ENCODE data around the gene C16orf78.

The C16orf78 gene

GRCh38 chr16:49369651-49370611 lies 3.7 kb upstream of the C16orf78 start:
- TF ChIP-seq REST (IDR thresholded peaks at IDR 0.05; ENCODE audit: insufficient replicate concordance, low read depth): no peak
- TF ChIP-seq GABPA (IDR thresholded peaks at IDR 0.05; ENCODE audit: low read depth): no peak
- no peak for TF ChIP-seq SPI1 (IDR thresholded peaks at IDR 0.05; ENCODE audit: borderline replicate concordance, low read depth)
- no peak for TF ChIP-seq POLR2AphosphoS5 (IDR thresholded peaks at IDR 0.05; ENCODE audit: low read depth)
- TF ChIP-seq CTCF (IDR thresholded peaks at IDR 0.05; ENCODE audit: insufficient read depth, low read length): no peak
- no peaks in the 10 kb centered on the region for H3K27me3 ChIP-seq (ENCODE audit: insufficient read depth, poor library complexity, severe bottlenecking)
- no peak for DNase-seq (ENCODE audit: low read depth in 1 of 2, low spot score in 1 of 2)
- no peak overlapping the region for H3K4me3 ChIP-seq (replicated peaks; ENCODE audit: insufficient read depth, low read length)
- no peak overlapping the region for H3K27ac ChIP-seq (replicated peaks)

GRCh38 chr16:49376206-49376605 lies 2.6 kb downstream of the C16orf78 start:
- no peak for DNase-seq (ENCODE audit: low read depth in 1 of 2, low spot score in 1 of 2)
- no peak overlapping the region for H3K4me3 ChIP-seq (replicated peaks; ENCODE audit: insufficient read depth, low read length)
- H3K27ac ChIP-seq (replicated peaks): no peak overlapping the region
- TF ChIP-seq POLR2AphosphoS5 (IDR thresholded peaks at IDR 0.05; ENCODE audit: low read depth): no peak
- no peak for TF ChIP-seq CTCF (IDR thresholded peaks at IDR 0.05; ENCODE audit: insufficient read depth, low read length)
- no peak for TF ChIP-seq GABPA (IDR thresholded peaks at IDR 0.05; ENCODE audit: low read depth)
- TF ChIP-seq REST (IDR thresholded peaks at IDR 0.05; ENCODE audit: insufficient replicate concordance, low read depth): no peak
- no peak for TF ChIP-seq SPI1 (IDR thresholded peaks at IDR 0.05; ENCODE audit: borderline replicate concordance, low read depth)
- no peaks in the 10 kb centered on the region for H3K27me3 ChIP-seq (ENCODE audit: insufficient read depth, poor library complexity, severe bottlenecking)

- Histone ChIP-seq H3K27ac (replicated peaks) (no peak overlapping the region), H3K4me3 (replicated peaks; ENCODE audit: insufficient read depth, low read length) (no peak overlapping the region), H3K27me3 (ENCODE audit: insufficient read depth, poor library complexity, severe bottlenecking) (no peaks in the 10 kb centered on the region)
- no peak for TF ChIP-seq POLR2AphosphoS5 (IDR thresholded peaks at IDR 0.05; ENCODE audit: low read depth)
- TF ChIP-seq SPI1 (IDR thresholded peaks at IDR 0.05; ENCODE audit: borderline replicate concordance, low read depth): no peak
- no peak for DNase-seq (ENCODE audit: low read depth in 1 of 2, low spot score in 1 of 2)
These were observed 3.7 kb downstream of the C16orf78 start for GRCh38 chr16:49377196-49377755.

GRCh38 chr16:49378238-49378637 lies 4.6 kb downstream of the C16orf78 start:
- TF ChIP-seq CTCF (IDR thresholded peaks at IDR 0.05; ENCODE audit: insufficient read depth, low read length) (no peak), POLR2AphosphoS5 (IDR thresholded peaks at IDR 0.05; ENCODE audit: low read depth) (no peak), SPI1 (IDR thresholded peaks at IDR 0.05; ENCODE audit: borderline replicate concordance, low read depth) (no peak), GABPA (IDR thresholded peaks at IDR 0.05; ENCODE audit: low read depth) (no peak), REST (IDR thresholded peaks at IDR 0.05; ENCODE audit: insufficient replicate concordance, low read depth) (no peak)
- Histone ChIP-seq H3K27me3 (ENCODE audit: insufficient read depth, poor library complexity, severe bottlenecking) (no peaks in the 10 kb centered on the region), H3K27ac (replicated peaks) (no peak overlapping the region), H3K4me3 (replicated peaks; ENCODE audit: insufficient read depth, low read length) (no peak overlapping the region)
- DNase-seq (ENCODE audit: low read depth in 1 of 2, low spot score in 1 of 2): no peak
